GM19023 (cell line): ENCODE results near the gene PPP1R14B.
A peak's percentile ranks its signal among the peaks of the same experiment; 100 is the strongest.

Source experiments
- ATAC-seq: cut with Tn5 transposase; IDR thresholded peaks from one replicate; pipeline ENCODE4 v1.9.1; 2021; ENCODE audit warnings: mild to moderate bottlenecking, moderate library complexity; ENCODE audit not compliant: unreplicated experiment

The PPP1R14B gene

DNA sequence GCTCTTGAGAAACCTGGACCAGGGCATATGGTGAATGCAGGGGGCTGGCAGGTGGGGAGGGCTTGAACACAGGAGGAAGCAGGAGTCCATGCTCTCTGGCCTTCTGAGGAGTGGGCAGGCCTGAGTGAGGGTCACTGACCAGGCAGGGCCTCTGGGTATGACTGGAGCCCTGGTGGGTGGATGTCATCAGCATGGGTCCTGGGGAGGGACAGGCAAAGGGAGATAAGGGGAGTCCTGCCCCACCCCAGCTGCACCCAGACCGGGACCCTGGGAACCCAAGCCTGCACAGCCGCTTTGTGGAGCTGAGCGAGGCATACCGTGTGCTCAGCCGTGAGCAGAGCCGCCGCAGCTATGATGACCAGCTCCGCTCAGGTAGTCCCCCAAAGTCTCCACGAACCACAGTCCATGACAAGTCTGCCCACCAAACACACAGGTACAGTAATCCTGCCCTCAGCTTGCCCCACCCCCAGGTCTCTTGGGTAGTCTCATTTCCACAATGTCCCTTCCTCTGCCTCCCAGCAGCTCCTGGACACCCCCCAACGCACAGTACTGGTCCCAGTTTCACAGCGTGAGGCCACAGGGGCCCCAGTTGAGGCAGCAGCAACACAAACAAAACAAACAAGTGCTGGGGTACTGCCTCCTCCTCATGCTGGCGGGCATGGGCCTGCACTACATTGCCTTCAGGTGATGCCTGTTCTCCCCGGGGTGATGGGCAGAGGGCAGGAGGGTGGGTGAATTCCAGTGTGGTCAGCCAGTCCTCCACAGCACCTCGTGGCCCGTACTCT lies 14.4 kb downstream of the PPP1R14B start:
- no peak for ATAC-seq

DNA sequence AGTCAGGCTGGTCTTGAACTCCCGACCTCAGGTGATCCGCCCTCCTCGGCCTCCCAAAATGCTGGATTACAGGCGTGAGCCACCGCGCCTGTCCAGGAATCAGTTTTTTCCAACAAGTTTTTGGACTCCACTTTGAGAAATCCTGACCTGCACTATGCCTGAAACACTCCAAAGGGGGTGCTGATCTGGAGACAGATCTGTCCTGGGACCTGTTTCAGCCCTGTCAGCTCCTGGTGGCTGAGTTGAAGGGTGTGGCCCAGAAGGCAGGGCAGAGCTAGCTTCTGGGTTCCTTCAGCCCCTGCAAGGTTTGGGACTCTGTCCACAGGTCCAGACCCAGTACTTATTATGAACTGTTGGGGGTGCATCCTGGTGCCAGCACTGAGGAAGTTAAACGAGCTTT lies 15.2 kb downstream of the PPP1R14B start:
- no peak for ATAC-seq

DNA sequence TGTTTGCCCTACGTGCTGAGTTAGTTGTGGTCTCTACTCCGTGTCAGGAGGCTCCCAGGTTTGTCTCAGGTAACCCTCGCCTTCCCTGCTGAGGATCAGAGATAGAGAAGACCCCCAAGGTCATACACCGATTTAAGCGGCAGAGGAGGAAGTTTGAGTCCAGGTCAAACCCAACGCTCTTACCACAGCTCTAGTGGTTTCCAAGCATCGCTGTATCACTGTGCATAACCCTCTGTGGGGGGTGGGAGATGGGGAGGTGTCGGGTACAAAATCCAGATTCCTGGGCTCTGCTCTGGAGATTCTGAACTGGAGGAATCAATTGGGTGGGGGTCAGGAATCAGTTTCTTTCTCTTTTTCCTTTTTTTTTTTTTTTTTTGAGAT lies 15.8 kb downstream of the PPP1R14B start:
- ATAC-seq = no peak

- ATAC-seq = peak; percentile 44
Measured at GRCh38 chr11:64230171-64230984, 16.4 kb downstream of the PPP1R14B start, which contains the start of gene DNAJC4. Gene DNAJC4 (plus strand): TSS chr11:64230548. CDS start chr11:64230855, 307 bp downstream.

DNA sequence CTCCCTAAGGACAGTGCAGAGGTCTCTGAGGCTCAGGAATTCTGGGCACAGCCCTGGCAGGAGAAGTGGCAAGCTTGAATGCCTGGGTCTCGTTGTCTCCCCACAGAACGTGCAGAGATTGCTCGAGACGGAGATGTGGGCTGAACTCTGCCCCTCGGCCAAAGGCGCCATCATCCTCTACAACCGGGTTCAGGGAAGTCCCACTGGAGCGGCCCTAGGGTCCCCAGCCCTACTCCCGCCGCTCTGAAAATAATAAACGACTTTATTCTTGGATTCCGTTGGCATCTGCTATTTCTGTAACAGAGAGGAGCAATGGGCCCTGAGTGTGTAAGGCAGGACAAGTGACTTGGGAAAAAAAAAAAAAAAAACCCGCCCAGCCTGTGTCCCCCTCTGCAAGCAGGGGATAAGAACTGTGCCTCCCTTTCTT lies 17.0 kb downstream of the PPP1R14B start:
- ATAC-seq = no peak

- no peak for ATAC-seq
Measured at GRCh38 chr11:64229090-64229743, 17.5 kb downstream of the PPP1R14B start.

- no peak for ATAC-seq
Measured at GRCh38 chr11:64227405-64227956, 19.3 kb downstream of the PPP1R14B start.

DNA sequence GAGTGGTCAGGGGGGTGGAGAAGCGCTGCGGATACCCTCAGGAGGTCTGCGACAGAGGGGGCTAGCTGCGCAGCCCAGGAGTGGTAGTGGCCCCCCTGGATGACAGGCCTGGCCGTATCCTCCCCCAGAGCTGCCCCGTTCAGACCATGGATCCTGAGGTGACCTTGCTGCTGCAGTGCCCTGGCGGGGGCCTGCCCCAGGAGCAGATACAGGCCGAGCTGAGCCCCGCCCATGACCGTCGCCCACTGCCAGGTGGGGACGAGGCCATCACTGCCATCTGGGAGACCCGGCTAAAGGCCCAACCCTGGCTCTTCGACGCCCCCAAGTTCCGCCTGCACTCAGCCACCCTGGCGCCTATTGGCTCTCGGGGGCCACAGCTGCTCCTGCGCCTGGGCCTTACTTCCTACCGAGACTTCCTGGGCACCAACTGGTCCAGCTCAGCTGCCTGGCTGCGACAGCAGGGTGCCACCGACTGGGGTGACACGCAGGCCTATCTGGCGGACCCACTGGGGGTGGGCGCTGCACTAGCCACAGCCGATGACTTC lies 20.2 kb downstream of the PPP1R14B start:
- ATAC-seq = no peak

GRCh38 chr11:64225608-64226506 lies 20.9 kb downstream of the PPP1R14B start, which contains the start of the genes NUDT22 and TRPT1:
Gene NUDT22 (plus strand): TSS chr11:64226274. CDS start chr11:64226653, 379 bp downstream.
Gene TRPT1 (minus strand): TSS chr11:64226186. CDS start chr11:64225860, 326 bp downstream.
- ATAC-seq = peak; percentile 51

- ATAC-seq = no peak
Measured at GRCh38 chr11:64224891-64225607, 21.7 kb downstream of the PPP1R14B start.

GRCh38 chr11:64224151-64224890 lies 22.4 kb downstream of the PPP1R14B start:
- ATAC-seq = no peak

DNA sequence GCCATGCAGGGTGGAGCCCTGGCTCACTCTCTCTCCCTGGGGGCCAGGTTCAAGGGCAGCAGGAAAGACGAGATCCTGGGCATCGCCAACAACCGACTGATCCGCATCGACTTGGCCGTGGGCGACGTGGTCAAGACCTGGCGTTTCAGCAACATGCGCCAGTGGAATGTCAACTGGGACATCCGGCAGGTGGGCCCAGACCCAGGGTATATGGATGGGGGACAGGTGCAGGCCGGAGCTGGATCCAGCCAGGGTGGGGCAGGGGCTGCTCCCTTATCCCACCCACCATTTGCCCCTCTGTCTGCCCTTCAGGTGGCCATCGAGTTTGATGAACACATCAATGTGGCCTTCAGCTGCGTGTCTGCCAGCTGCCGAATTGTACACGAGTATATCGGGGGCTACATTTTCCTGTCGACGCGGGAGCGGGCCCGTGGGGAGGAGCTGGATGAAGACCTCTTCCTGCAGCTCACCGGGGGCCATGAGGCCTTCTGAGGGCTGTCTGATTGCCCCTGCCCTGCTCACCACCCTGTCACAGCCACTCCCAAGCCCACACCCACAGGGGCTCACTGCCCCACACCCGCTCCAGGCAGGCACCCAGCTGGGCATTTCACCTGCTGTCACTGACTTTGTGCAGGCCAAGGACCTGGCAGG lies 23.6 kb downstream of the PPP1R14B start:
- ATAC-seq = no peak

DNA sequence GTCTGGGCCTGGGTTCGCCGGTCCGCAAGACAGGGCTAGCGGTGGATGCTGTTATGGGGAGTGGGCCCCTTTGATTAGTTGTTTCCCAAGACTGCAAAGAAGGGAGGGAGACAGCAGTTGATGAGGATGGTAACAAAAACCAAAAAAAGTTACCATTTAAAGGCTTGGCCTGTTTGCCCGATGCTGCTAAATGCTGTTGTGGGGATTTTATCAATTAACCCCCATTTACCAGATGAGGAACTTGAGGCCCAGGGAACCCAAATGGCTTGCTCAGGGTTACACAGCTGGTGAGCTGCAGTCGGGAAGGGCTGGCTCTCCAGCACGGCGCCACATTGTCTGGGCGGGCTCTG lies 24.1 kb downstream of the PPP1R14B start:
- ATAC-seq = no peak

GRCh38 chr11:64220798-64221197 lies 25.9 kb downstream of the PPP1R14B start:
- ATAC-seq = no peak

GRCh38 chr11:64220271-64220670 lies 26.5 kb downstream of the PPP1R14B start:
- ATAC-seq = no peak

DNA sequence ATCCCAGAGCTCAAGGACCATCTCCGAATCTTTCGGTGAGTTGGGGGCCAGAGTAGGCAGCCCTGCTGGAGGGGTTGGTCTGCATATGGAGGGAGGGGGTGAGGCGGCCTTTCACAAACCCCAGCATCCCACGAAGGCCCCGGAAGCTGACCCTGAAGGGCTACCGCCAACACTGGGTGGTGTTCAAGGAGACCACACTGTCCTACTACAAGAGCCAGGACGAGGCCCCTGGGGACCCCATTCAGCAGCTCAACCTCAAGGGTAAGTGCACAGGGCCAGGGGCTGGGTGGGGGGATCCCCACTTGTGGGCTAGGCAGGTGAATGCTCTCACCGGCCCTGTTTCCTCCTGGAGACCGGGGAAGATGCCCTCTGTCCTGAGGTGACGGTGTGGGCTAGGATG lies 27.0 kb downstream of the PPP1R14B start:
- no peak for ATAC-seq

GRCh38 chr11:64219354-64219684 lies 27.4 kb downstream of the PPP1R14B start:
- no peak for ATAC-seq
